ENCODE results near the gene HTR7. TPM values are rescaled to one million over a fixed set of nuclear protein-coding genes. Genes with fewer than 3 reads are reported as not detected.

The HTR7 gene
- polyA plus RNA-seq, 6 donors from 2014 or later = not detected

- Mint-ChIP-seq H3K4me3 (peak overlapping the region; percentile 86 to 100 (median 97)), H3K9me3 (peaks cover 0 to 12% (median 3%) of the 10 kb centered on the region in 7 donors), H3K27me3 (peaks cover 13 to 20% (median 20%) of the 10 kb centered on the region in 3 donors), H3K27ac (peak overlapping the region in 4 of 6 donors; percentile 87 to 96 (median 94)), H3K36me3 (peaks cover 11 to 18% of the 10 kb centered on the region in 2 donors), H3K4me1 (peaks cover 27 to 34% (median 30%) of the 10 kb centered on the region in 3 donors)
- no peak for DNase-seq
- no peak for ATAC-seq (ENCODE audit: low read depth in 2 of 2)
These were observed 14.8 kb upstream of the HTR7 start for GRCh38 chr10:90872648-90873020.

- peaks cover 0 to 12% (median 3%) of the 10 kb centered on the region in 7 donors for H3K9me3 Mint-ChIP-seq
- peak within 1 kb of the TSS; percentile 78 to 96 (median 92) for H3K27ac Mint-ChIP-seq
- peaks cover 27 to 34% (median 30%) of the 10 kb centered on the region in 3 donors for H3K4me1 Mint-ChIP-seq
- H3K4me3 Mint-ChIP-seq = peak within 1 kb of the TSS; percentile 86 to 100 (median 97)
- peaks cover 17 to 26% (median 26%) of the 10 kb centered on the region in 3 donors for H3K27me3 Mint-ChIP-seq
- ATAC-seq (ENCODE audit: low read depth in 2 of 2) (peak; percentile 99), DNase-seq (peak; percentile 82)
- peaks cover 11 to 18% of the 10 kb centered on the region in 2 donors for H3K36me3 Mint-ChIP-seq
These were observed 14.2 kb upstream of the HTR7 start, which contains the start of gene RPP30 for GRCh38 chr10:90871766-90872647. Gene RPP30 (plus strand): TSS chr10:90871974. CDS start chr10:90871987, 13 bp downstream.

- H3K4me3 Mint-ChIP-seq = peak overlapping the region; percentile 86 to 100 (median 97)
- peak overlapping the region; percentile 78 to 96 (median 92) for H3K27ac Mint-ChIP-seq
- H3K4me1 Mint-ChIP-seq = peaks cover 27 to 34% (median 30%) of the 10 kb centered on the region in 3 donors
- peak; percentile 65 to 66 for ATAC-seq (ENCODE audit: low read depth in 2 of 2)
- DNase-seq = peak; percentile 47
- peaks cover 6 to 14% of the 10 kb centered on the region in 2 donors for H3K36me3 Mint-ChIP-seq
- peaks cover 23 to 33% (median 33%) of the 10 kb centered on the region in 3 donors for H3K27me3 Mint-ChIP-seq
- peaks cover 0 to 12% (median 3%) of the 10 kb centered on the region in 7 donors for H3K9me3 Mint-ChIP-seq
These were observed 13.5 kb upstream of the HTR7 start for GRCh38 chr10:90871279-90871765.

- ATAC-seq (ENCODE audit: low read depth in 2 of 2) (no peak), DNase-seq (no peak)
- H3K4me3 Mint-ChIP-seq = no peak overlapping the region
- no peak overlapping the region for H3K27ac Mint-ChIP-seq
- peaks cover 0 to 7% of the 10 kb centered on the region in 2 donors for H3K36me3 Mint-ChIP-seq
- peaks cover 4 to 8% (median 5%) of the 10 kb centered on the region in 3 donors for H3K4me1 Mint-ChIP-seq
- peaks cover 42 to 58% (median 56%) of the 10 kb centered on the region in 3 donors for H3K27me3 Mint-ChIP-seq
- peaks cover 0 to 12% (median 3%) of the 10 kb centered on the region in 7 donors for H3K9me3 Mint-ChIP-seq
These were observed 8.3 kb upstream of the HTR7 start for GRCh38 chr10:90866050-90866598.

- DNase-seq = peak; percentile 14
These were observed 7.6 kb upstream of the HTR7 start for GRCh38 chr10:90865401-90865800.

GRCh38 chr10:90862908-90863514 is 5.2 kb upstream of the HTR7 start:
- no peak overlapping the region for H3K27ac Mint-ChIP-seq
- no peaks in the 10 kb centered on the region for H3K9me3 Mint-ChIP-seq
- H3K4me3 Mint-ChIP-seq = no peak overlapping the region
- no peaks in the 10 kb centered on the region for H3K36me3 Mint-ChIP-seq
- ATAC-seq (ENCODE audit: low read depth in 2 of 2) (no peak), DNase-seq (peak; percentile 25)
- peaks cover 28 to 43% (median 38%) of the 10 kb centered on the region in 3 donors for H3K27me3 Mint-ChIP-seq
- peaks cover 4 to 6% (median 6%) of the 10 kb centered on the region in 3 donors for H3K4me1 Mint-ChIP-seq

More at GRCh38 chr10:90865401-90865800, 7.6 kb upstream of the HTR7 start:
- peaks cover 0 to 1% (median 0%) of the 10 kb centered on the region in 3 donors for H3K4me1 Mint-ChIP-seq
- H3K9me3 Mint-ChIP-seq = peaks cover 0 to 12% (median 3%) of the 10 kb centered on the region in 7 donors
- H3K27ac Mint-ChIP-seq = no peak overlapping the region
- H3K36me3 Mint-ChIP-seq = peaks cover 0 to 7% of the 10 kb centered on the region in 2 donors
- no peak overlapping the region for H3K4me3 Mint-ChIP-seq
- no peak for ATAC-seq (ENCODE audit: low read depth in 2 of 2)
- peaks cover 42 to 58% (median 56%) of the 10 kb centered on the region in 3 donors for H3K27me3 Mint-ChIP-seq

GRCh38 chr10:90860790-90861189 is 3.0 kb upstream of the HTR7 start:
- H3K9me3 Mint-ChIP-seq = no peaks in the 10 kb centered on the region
- H3K36me3 Mint-ChIP-seq = no peaks in the 10 kb centered on the region
- peaks cover 20 to 31% (median 25%) of the 10 kb centered on the region in 3 donors for H3K27me3 Mint-ChIP-seq
- DNase-seq (no peak), ATAC-seq (ENCODE audit: low read depth in 2 of 2) (no peak)
- H3K4me1 Mint-ChIP-seq = peaks cover 7 to 14% (median 14%) of the 10 kb centered on the region in 3 donors
- H3K27ac Mint-ChIP-seq = no peak overlapping the region
- no peak overlapping the region for H3K4me3 Mint-ChIP-seq

GRCh38 chr10:90859321-90859751 is 1.5 kb upstream of the HTR7 start:
- peaks cover 28 to 37% (median 34%) of the 10 kb centered on the region in 3 donors for H3K27me3 Mint-ChIP-seq
- H3K36me3 Mint-ChIP-seq = peaks cover 0 to 2% of the 10 kb centered on the region in 2 donors
- H3K9me3 Mint-ChIP-seq = no peaks in the 10 kb centered on the region
- no peak for ATAC-seq (ENCODE audit: low read depth in 2 of 2)
- no peak overlapping the region for H3K27ac Mint-ChIP-seq
- peak overlapping the region in 2 of 8 donors; percentile 90 for H3K4me3 Mint-ChIP-seq
- no peak for DNase-seq
- peaks cover 7 to 14% (median 14%) of the 10 kb centered on the region in 3 donors for H3K4me1 Mint-ChIP-seq

GRCh38 chr10:90858461-90858968 is 676 bp upstream of the HTR7 start:
- H3K27me3 Mint-ChIP-seq = peaks cover 28 to 38% (median 37%) of the 10 kb centered on the region in 3 donors
- H3K4me3 Mint-ChIP-seq = peak overlapping the region; percentile 90 to 99 (median 93)
- peaks cover 0 to 4% of the 10 kb centered on the region in 2 donors for H3K36me3 Mint-ChIP-seq
- no peaks in the 10 kb centered on the region for H3K9me3 Mint-ChIP-seq
- peaks cover 7 to 14% (median 14%) of the 10 kb centered on the region in 3 donors for H3K4me1 Mint-ChIP-seq
- H3K27ac Mint-ChIP-seq = peak overlapping the region in 3 of 6 donors; percentile 81 to 98 (median 91)
- DNase-seq = no peak
- ATAC-seq (ENCODE audit: low read depth in 2 of 2) = no peak

- H3K27ac Mint-ChIP-seq = peak overlapping the region in 4 of 6 donors; percentile 48 to 75 (median 58)
- peaks cover 0 to 4% of the 10 kb centered on the region in 2 donors for H3K36me3 Mint-ChIP-seq
- ATAC-seq (ENCODE audit: low read depth in 2 of 2) (peak; percentile 16 to 25), DNase-seq (no peak)
- peak overlapping the region; percentile 81 to 97 (median 89) for H3K4me3 Mint-ChIP-seq
- H3K4me1 Mint-ChIP-seq = peaks cover 7 to 14% (median 14%) of the 10 kb centered on the region in 3 donors
- H3K27me3 Mint-ChIP-seq = peaks cover 30 to 42% (median 37%) of the 10 kb centered on the region in 3 donors
- peaks cover 0 to 3% (median 1%) of the 10 kb centered on the region in 7 donors for H3K9me3 Mint-ChIP-seq
These were observed 740 bp downstream of the HTR7 start for GRCh38 chr10:90856964-90857634.

- Mint-ChIP-seq H3K36me3 (peaks cover 0 to 8% of the 10 kb centered on the region in 2 donors), H3K27ac (no peak overlapping the region), H3K9me3 (peaks cover 0 to 11% (median 8%) of the 10 kb centered on the region in 7 donors), H3K4me3 (peak overlapping the region; percentile 23 to 97 (median 86)), H3K27me3 (peaks cover 34 to 44% (median 42%) of the 10 kb centered on the region in 3 donors), H3K4me1 (peaks cover 7 to 14% (median 14%) of the 10 kb centered on the region in 3 donors)
- ATAC-seq (ENCODE audit: low read depth in 2 of 2) (no peak), DNase-seq (no peak)
These were observed 1.6 kb downstream of the HTR7 start for GRCh38 chr10:90856261-90856660.

- H3K4me1 Mint-ChIP-seq = peaks cover 7 to 14% (median 14%) of the 10 kb centered on the region in 3 donors
- H3K9me3 Mint-ChIP-seq = peaks cover 5 to 23% (median 19%) of the 10 kb centered on the region in 7 donors
- peaks cover 10 to 17% of the 10 kb centered on the region in 2 donors for H3K36me3 Mint-ChIP-seq
- DNase-seq (no peak), ATAC-seq (ENCODE audit: low read depth in 2 of 2) (no peak)
- peak overlapping the region in 1 of 6 donors; percentile 15 for H3K27ac Mint-ChIP-seq
- peaks cover 46 to 55% (median 49%) of the 10 kb centered on the region in 3 donors for H3K27me3 Mint-ChIP-seq
- peak overlapping the region in 1 of 8 donors; percentile 81 for H3K4me3 Mint-ChIP-seq
These were observed 2.7 kb downstream of the HTR7 start for GRCh38 chr10:90855126-90855525.
